Ovary (tissue), 10 donors: ENCODE data around the gene RPP30. TPM values are rescaled to one million over a fixed set of nuclear protein-coding genes. Genes with fewer than 3 reads are reported as not detected.

Source experiments
- DNase-seq, 5 donors: peaks; one replicate each; pipeline ENCODE4 v3.0.0-alpha.2; 2019 to 2020
- H3K27ac ChIP-seq, 2 donors: fragments of 200-600 bp; one replicate each; pipeline versions ENCODE4 v1.5.1 to v1.8.0; 2019 to 2022
- H3K27me3 ChIP-seq: fragments of 200-600 bp; one replicate; pipeline ENCODE4 v1.8.0; 2022
- H3K36me3 ChIP-seq: fragments of 200-600 bp; sonication (generic); one replicate; pipeline ENCODE4 v1.5.1; 2019
- H3K4me1 ChIP-seq: one replicate; pipeline ENCODE4 v1.8.1; 2013; ENCODE audit warnings: mild to moderate bottlenecking, moderate library complexity; ENCODE audit not compliant: insufficient read depth
- H3K4me3 ChIP-seq: fragments of 200-600 bp; sonication (generic); one replicate; pipeline ENCODE4 v1.5.1; 2017
- H3K9me3 ChIP-seq, 2 donors: fragments of 200-600 bp in 1 of 2; sonication (generic) in 1 of 2; one replicate each; pipeline versions ENCODE4 v1.5.1 to v1.8.1; 2013 to 2019; ENCODE audit warnings: mild to moderate bottlenecking in 1 of 2, moderate library complexity in 1 of 2
- CTCF ChIP-seq, 3 donors: fragments of 450-650 bp in 2 of 3; fragments of 200-600 bp in 1 of 3; IDR thresholded peaks; one replicate each; pipeline versions ENCODE4 v1.5.1 to v1.8.0; 2016 to 2022; ENCODE audit warnings: antibody characterized with exemption in 3 of 3, mild to moderate bottlenecking in 1 of 3
- EP300 ChIP-seq: sonication (generic); formaldehyde crosslinking; IDR thresholded peaks from one replicate; pipeline ENCODE4 v1.6.1; 2017; ENCODE audit warnings: antibody characterized with exemption
- POLR2A ChIP-seq: fragments of 450-650 bp; IDR thresholded peaks from one replicate; pipeline ENCODE4 v1.6.1; 2017; ENCODE audit warnings: antibody characterized with exemption, mild to moderate bottlenecking, moderate library complexity
- WGBS, 3 donors: extraction: QIAGEN DNeasy Blood & Tissue Kit in 1 of 3; methylation state at CpG; one replicate each; pipeline versions ENCODE4 v1.1.5 to v1.1.7; 2013 to 2017; 5-methylcytosine and 5-hydroxymethylcytosine counted together
- intact Hi-C, 4 donors: fragments of 100-400 bp; cut with DNase I; formaldehyde crosslinking; loops; one replicate each; pipeline versions ENCODE4 v1.11.0 to v1.15.1; 2022 to 2023
- long read RNA-seq, 3 donors: library from polyadenylated mRNA in 2 of 3; unstranded in 2 of 3; transcript quantifications; one replicate each; pipeline ENCODE4 v2.0.0 and lab custom pipeline, GENCODE V29; 2021 to 2026
- polyA plus RNA-seq, 2 donors: library from polyadenylated mRNA; stranded (reverse); fragments of 200-250 nt in 1 of 2; fragments of 350-450 nt in 1 of 2; fragmentation: Illumina TruSeq in 1 of 2; extraction: RNeasy Lipid Tissue Mini Kit (QIAGEN cat#74804) in 1 of 2; gene quantifications; one replicate each; pipeline ENCODE4 v1.2.3, GENCODE V29; 2013 to 2014
- total RNA-seq, 7 donors: library from RNA; depleted of rRNA in 2 of 7; stranded (reverse); fragments of >200 nt in 2 of 7; fragmentation: NEBNext Ultra II Directional in 3 of 7; extraction: Animal tissue kit (Norgen Biotek cat#: 25700) in 3 of 7; gene quantifications; one replicate each; pipeline versions ENCODE4 v1.1.0 to v1.2.4, GENCODE V29; 2016 to 2023
- donor health status: DM: no; HTN: no; CAD: no; lungs with moderate emphysema.
- donor health status: DM: no; HTN: no; CAD: no.
- donor health status: Bipolar disorder and iron deficiency.
- donor health status: DM: yes; HTN: yes; CAD: no.
- donor health status: DM: no; HTN: no; CAD: no.
- donor health status: DM: yes; HTN: yes; CAD: no.

Gene RPP30
- 10 to 100 TPM; 20.9 to 35.1 (median 28.6) TPM for total RNA-seq
- polyA plus RNA-seq: 10 to 100 TPM; 25.6 to 34.1 TPM
- long read RNA-seq, donor 1, transcript RPP30-202 (11 exons, 2,589 nt): major isoform, 6 of 32 reads
- long read RNA-seq, donor 1, partial matches to known transcripts: 3 of 32 reads
- long read RNA-seq, donor 1, other reads (novel, unspliced or antisense): 18 of 32 reads
- long read RNA-seq, donor 2, transcript RPP30-202 (11 exons, 2,589 nt): major isoform, 19 of 27 reads
- long read RNA-seq, donor 2, partial matches to known transcripts: 0 of 27 reads
- long read RNA-seq, donor 2, other reads (novel, unspliced or antisense): 8 of 27 reads
- long read RNA-seq, donor 3, transcript RPP30-202 (11 exons, 2,589 nt): major isoform, 7 of 15 reads
- long read RNA-seq, donor 3, partial matches to known transcripts: 0 of 15 reads
- long read RNA-seq, donor 3, other reads (novel, unspliced or antisense): 7 of 15 reads

- intact Hi-C loops: no loop called here
- Histone ChIP-seq H3K27ac (peak within 1 kb of the TSS in 1 of 2 donors; percentile 54), H3K9me3 (no peaks in the 10 kb centered on the region), H3K4me3 (peak within 1 kb of the TSS; percentile 67), H3K36me3 (no peaks in the 10 kb centered on the region), H3K27me3 (no peaks in the 10 kb centered on the region), H3K4me1 (no peaks in the 10 kb centered on the region)
- DNase-seq: peak; percentile 71 to 86 (median 79)
- TF ChIP-seq EP300 (no peak), POLR2A (peak; percentile 52), CTCF (IDR thresholded peaks at IDR 0.05) (peak in 1 of 3 donors; percentile 22)
- WGBS, 3 donors: 0 to 1% (median 0%) methylated on average over 42 to 43 of the region's 43 CpGs
Measured at GRCh38 chr10:90871766-90872647, at the start of gene RPP30. RPP30 (plus strand) TSS chr10:90871974; CDS start chr10:90871987, 13 bp downstream.

GRCh38 chr10:90822508-90822907 lies 49.3 kb upstream of the RPP30 start:
- 33 to 72% (median 65%) methylated on average over 1 of the region's 1 CpG for whole genome bisulfite sequencing, 3 donors
- intact Hi-C loops: no loop called here

GRCh38 chr10:90832111-90832510 lies 39.7 kb upstream of the RPP30 start:
- Histone ChIP-seq H3K36me3 (no peaks in the 10 kb centered on the region), H3K9me3 (no peaks in the 10 kb centered on the region), H3K4me3 (no peak overlapping the region), H3K27me3 (no peaks in the 10 kb centered on the region), H3K4me1 (no peaks in the 10 kb centered on the region), H3K27ac (no peak overlapping the region)
- DNase-seq: no peak
- WGBS, 3 donors: 88 to 96% (median 92%) methylated on average over 12 to 17 of the region's 17 CpGs
- intact Hi-C loops: no loop called here
- TF ChIP-seq POLR2A: no peak
- TF ChIP-seq CTCF (IDR thresholded peaks at IDR 0.05): no peak
- TF ChIP-seq EP300: no peak

More at GRCh38 chr10:90822508-90822907, 49.3 kb upstream of the RPP30 start:
- Histone ChIP-seq H3K36me3 (no peaks in the 10 kb centered on the region), H3K27me3 (peaks cover 2% of the 10 kb centered on the region), H3K4me1 (no peaks in the 10 kb centered on the region), H3K27ac (no peak overlapping the region), H3K9me3 (no peaks in the 10 kb centered on the region), H3K4me3 (no peak overlapping the region)
- no peak for DNase-seq
- TF ChIP-seq EP300 (no peak), CTCF (IDR thresholded peaks at IDR 0.05) (no peak), POLR2A (no peak)

GRCh38 chr10:90834326-90834725 lies 37.4 kb upstream of the RPP30 start:
- intact Hi-C loops: no loop called here
- Histone ChIP-seq H3K9me3 (no peaks in the 10 kb centered on the region), H3K27ac (no peak overlapping the region), H3K4me1 (no peaks in the 10 kb centered on the region), H3K36me3 (no peaks in the 10 kb centered on the region), H3K27me3 (no peaks in the 10 kb centered on the region), H3K4me3 (no peak overlapping the region)
- TF ChIP-seq POLR2A: no peak
- TF ChIP-seq CTCF (IDR thresholded peaks at IDR 0.05): no peak
- no peak for TF ChIP-seq EP300
- no peak for DNase-seq
- WGBS, 3 donors: 71 to 81% (median 74%) methylated on average over 3 of the region's 3 CpGs
